Measurements from ENCODE around the gene TTC21B.

TTC21B gene

DNA sequence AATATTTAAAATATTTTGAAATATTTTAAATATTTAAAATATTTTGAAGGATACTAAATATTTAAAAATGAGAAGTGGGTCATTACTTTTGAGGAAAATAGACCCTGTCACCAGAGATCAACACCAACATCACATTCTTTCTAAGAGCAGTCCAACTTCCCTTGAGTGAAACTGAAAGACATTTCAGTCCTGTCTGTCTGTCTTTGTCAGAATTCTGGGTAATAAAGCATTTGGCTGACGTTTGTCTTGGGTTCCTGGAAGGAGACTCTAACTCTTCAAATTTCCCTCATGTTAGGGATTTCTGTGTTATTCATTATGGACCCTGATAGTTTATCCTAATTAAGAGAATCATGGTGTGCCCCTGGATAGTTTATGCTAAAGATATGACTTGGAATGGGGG lies 32.8 kb downstream of the TTC21B start:
- no peak for DNase-seq

DNA sequence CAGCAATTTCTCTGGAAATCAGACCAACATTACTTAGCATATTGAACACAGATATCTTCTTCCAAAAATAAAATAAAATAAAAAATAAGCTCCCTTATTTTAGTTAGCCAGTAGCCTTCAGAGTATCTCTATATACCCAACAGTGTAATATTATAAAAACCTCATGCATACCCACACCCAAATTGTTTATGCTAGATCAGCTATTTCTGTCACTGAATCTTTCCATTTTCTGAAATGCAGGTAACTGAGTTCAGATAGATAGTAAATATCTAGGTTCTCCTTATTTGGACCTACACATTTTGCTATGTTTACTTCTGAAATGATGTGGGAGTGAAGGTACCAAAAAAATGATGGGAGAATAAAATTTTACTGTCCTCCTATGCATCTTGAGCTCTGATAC lies 39.9 kb downstream of the TTC21B start:
- DNase-seq, result no peak

DNA sequence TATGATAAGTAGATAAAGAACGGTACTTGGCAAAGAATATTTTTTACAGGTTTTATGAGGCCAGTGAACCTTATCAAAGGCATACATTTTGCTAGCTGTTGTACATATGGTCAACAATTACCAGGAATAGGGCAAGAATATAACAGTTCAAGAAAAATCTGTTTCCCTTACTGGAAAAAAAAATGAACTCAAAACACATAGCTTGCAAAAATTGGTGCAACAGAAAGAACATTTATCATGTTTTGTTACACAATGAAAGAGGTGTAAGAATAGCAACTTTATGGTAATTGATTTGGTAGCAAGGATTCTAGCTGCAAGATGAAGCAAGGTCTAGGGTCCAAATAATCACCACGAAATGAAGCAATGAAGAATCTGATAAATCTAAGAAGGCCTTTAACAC lies 41.6 kb downstream of the TTC21B start:
- DNase-seq, result no peak

DNA sequence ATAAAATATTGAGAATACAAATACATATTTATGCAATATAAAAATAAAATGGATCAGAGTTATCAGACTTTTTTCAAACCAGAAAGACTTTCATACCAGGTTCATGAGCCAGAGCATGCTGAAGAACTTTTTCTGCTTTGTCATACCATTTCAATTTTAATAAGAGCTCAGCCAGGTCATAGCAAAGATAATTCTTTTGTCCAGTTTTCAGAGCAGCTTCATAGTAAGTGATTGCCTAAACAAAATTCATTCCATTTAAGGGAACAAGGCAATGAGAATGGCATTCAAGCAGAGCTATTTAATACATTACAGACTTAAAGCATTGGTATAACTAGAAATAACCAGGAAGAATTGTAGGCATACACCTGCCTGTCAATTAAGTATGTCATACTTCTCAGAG lies 42.3 kb downstream of the TTC21B start:
- no peak for DNase-seq

DNA sequence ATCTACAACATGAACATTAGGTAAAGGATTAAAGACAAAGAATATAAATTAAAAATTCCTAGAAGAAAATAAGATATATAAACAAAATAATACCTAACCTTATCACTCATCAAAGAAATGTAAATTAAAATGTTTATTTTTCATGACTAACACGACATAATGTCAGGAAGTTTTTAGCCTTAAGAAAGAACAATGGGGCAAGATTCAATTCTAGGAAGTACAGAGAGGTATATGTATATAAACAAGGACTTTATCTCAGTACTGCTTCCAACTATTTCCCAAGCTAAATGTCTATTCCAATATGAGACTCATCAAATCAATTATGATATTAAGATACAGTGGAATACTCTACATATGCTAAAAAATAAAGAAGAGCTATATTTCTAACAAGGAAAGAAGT lies 44.1 kb downstream of the TTC21B start:
- DNase-seq, result no peak

DNA sequence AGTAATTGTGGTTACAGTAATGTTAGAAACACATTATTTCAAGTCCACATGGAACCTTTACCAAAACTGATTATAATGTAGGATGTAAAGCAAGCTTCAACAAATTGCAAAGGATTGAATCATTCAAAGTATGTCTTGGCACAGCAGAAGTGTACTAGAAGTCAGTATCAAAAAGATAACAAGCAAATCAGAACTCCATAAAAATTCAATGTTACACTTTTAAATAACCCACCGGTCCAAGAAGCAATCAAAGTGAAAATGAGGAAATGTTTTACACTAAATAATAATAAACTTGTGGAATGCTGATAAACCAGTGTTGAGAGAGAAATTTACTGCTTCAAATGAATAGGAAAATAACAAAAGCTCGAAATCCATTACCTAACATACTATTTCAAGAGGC lies 47.7 kb downstream of the TTC21B start:
- DNase-seq, result no peak

DNA sequence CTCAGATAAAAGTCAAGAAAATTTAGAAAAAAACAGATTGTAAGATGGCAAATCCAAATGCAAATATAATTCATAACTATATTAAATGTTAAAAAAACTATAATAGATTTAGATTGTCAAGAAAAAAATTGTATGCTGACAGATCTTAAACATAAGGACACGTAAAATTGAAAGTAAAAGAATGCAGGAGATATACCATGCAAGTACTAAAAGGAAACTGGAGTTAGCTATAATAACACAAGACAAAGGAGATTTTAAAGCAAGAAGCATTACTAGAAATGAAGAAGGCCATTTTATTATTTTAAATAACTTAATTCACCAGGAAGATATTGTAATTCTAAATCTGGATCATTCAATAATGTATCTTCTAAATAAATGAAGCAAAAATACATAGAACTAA lies 48.3 kb downstream of the TTC21B start:
- no peak for DNase-seq

DNA sequence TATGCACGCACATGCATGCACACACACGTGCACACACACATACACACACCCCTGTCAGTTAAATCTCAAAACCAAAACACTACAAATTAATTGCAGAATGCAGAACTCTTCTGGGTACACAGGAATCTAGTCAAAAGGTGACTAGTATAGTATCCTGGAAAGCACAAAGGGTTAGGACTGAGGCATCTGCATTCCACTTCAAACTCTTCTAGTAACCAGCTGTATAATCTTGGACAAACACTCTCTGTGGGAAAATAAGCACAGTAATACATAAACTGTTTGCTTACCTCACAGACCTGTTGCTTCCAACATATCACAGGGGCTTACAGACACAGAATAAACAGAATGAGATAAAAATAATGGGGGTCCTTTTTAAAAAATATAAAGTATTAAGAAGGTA lies 49.1 kb downstream of the TTC21B start:
- no peak for DNase-seq

DNA sequence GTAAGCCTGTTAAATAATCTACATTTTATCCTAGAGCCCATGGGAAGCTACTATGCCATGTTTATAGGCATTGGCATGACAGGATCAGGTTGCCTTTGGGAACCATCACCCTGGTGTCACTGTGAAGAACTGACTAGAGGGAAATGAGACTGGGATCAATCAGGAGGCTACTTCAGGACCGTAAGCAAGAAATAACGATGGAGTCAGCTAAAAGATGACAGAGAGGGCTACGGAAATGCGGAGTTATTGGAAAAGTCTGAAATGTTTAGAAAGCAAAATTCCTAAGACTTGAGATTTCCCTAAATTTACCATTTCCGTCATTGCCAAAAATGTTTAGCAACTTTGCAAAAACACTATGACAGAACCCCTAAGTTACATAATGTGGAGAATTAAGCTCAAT lies 50.2 kb downstream of the TTC21B start:
- no peak for DNase-seq

DNA sequence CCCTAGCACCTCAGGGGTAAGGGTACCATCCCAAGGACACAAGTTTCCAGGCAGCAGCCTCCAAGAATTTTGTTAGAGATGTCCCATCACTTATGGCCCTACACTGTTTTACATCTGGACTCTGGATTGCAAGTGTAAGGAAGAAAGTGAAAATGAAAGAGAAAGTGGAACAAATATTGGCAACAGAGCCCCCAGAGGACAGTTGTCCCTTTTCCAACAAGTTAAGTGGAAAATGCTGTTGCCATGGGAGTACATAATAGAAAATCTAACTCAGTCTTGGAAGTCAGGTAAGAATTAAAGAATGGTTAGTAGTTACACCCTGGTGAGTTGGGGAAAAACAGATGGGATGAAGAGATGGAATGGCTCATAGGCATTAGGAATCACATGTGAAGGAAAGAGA lies 50.6 kb downstream of the TTC21B start:
- no peak for DNase-seq

DNA sequence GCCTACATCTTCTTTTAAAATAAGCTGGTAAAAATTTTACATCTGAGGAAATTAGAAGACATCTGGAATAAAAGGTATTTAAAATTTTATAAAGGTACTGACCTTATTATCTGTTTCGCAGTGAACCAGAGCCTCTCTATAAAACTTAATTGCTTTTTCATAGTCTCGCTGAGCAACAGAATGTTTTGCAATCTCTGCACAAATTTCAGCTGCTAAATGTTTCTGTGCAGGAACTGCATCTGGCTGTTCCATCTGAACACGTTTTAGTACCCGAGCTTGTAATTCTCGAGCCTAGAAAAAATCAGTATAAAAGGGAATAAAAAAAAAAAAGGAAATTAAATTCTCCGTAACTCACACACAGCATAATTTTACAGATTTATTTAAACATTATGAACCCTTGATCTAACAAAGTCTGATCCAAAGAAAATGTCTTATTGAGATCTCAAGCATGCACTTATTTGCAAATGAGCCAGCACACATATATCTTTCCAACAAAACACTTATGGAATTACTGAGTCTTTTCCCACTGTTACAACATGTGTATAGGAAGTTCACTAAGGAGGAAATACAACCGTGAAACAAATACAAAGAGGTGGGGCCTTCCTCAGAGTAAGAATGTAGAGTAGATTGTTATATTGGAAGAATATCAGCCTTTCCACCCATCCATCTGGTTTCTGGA lies 51.8 kb downstream of the TTC21B start:
- DNase-seq, result no peak

DNA sequence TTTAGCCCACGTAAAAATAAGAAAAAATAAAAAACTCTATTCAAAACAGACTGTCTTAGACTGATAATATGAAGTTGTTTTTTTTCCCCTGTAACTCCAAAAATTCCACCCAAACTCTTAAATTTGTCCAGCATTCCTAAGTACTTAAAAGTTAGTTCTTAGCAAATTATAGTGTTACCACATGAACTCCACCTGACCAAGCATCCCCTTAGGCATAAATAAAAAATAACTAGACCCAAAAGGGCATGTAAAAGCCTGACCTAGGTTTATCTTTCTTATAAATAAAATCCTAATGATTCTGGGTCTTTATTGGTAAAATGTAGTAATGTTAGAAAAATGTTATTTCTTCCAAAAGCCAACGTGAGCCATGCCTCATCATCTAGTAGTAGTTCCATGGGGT lies 54.3 kb downstream of the TTC21B start:
- DNase-seq, result no peak

DNA sequence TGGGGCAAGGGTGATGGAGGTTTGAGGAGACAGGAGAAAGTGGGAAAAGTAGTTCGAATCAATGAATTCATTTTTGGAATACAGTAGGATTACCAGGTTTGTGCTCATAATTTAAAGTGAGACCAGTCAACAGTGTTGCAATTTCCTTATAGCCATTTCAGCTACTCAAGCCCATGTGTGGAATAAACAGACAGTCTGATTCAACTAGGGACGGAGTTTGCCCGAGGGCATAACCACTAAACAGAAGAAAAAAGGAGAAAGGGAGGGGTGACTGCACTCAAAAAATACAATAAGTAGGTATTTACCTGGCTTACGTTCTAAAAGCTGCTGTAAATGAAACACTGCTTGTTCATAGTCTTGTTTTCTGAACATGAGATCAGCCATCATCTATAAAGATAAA lies 55.2 kb downstream of the TTC21B start:
- no peak for DNase-seq

DNA sequence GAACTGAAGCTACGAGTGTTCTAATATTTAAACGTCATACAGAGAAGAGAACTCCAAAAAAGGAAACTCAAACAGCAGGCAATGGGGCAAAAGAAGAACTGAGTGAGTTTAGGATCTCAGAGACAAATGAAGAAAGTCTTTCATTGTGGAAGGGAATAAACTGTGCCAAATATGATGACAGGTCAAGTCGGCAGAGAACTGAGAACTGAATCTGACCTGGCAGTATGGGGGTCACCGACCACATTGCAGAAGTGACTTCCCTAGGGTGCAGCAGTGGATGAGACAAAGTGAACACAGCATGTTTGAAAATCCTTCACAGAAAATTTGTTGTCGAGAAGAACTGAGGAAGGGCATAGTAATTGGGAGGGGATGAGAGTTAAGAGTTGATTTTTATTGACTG lies 55.9 kb downstream of the TTC21B start:
- DNase-seq, result no peak

DNA sequence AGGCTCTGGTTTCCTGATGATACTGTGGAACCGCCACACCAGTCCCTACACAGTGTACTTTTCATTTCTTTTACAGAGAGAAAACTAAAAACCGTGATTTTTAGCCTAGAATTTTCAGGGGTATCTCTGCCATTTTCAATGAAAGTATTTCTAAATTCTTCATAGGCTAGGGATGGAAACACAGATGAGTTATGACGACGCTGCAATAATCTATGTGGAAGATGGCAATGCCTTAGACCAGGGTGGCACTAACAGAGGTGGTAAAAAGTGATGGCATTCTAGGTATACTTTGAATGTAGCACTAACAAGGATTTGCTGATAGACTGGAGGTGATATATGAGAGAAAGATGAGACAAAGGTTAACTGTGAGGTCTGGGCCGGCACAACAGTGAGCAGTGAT lies 56.5 kb downstream of the TTC21B start:
- no peak for DNase-seq

DNA sequence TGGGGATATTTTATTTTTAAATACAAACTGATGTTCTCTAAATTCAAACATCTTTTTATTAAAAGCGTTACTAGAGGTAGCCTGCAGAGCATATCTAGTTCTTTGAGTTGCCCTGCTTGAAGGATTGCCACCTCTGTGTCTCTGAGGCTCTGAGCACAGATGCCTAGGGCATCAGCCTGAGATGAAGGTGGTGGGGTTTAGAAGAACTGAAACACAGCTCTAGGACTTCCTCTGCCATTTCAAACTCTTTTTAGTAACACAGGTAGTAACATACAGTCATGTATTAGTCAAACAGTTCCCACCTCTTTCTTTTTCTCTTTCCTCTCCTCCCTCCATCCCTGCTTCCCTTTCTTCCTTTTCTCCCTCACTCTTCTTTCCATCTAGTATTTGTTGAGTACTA lies 57.6 kb downstream of the TTC21B start:
- DNase-seq, result no peak

DNA sequence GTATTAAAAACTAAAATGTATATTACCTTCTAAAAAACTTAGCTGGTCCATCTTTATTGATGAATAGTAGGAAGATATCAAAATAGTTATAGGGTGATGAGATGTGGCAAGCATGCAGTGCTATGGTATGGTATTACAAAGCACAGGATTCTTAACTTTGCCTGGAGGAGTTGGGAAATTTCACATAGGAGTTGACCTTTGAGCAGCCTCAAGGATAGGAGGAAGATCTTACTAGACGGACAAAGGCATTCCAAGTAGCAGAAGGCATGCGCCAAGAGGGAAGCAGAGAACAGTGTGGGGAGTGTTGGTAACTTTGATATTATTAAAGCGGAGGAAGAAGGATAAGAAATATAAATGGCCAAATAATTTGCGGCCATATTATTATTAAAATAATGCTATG lies 60.0 kb downstream of the TTC21B start:
- no peak for DNase-seq

DNA sequence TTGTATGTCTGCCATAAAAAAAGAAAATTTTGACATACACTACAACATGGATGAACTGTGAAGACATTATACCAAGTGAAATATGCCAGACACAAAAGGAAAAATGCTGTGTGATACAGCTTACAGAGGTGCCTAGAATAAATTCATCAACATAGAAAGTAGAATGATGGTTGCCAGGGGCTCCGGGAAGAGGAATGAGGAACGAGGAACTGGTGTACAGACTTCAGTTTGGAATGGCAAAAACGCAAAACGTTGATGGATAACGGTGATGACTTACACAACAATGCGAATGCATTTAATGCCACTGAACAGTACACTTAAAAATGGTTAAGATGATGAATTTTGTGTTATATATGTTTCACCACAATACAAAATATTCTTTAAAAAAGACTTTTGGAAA lies 61.0 kb downstream of the TTC21B start:
- no peak for DNase-seq

DNA sequence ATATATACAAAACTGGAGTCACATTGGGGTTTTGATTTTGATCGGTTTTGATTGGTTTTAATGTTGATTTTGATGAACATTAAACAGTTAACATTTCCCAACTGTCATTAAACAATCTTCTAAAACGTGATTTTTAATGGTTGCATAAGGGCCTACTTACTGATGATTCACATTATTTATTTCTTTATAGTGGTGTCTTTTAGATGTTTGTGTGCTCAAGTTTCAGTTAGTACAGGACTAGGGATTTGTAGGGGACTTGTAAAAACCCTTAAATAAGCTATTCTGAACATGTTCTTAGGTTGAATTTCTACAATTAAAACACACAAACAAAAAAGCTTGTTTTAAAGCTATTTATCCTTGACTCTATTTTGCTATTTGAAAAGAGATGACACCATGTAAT lies 61.6 kb downstream of the TTC21B start:
- no peak for DNase-seq

DNA sequence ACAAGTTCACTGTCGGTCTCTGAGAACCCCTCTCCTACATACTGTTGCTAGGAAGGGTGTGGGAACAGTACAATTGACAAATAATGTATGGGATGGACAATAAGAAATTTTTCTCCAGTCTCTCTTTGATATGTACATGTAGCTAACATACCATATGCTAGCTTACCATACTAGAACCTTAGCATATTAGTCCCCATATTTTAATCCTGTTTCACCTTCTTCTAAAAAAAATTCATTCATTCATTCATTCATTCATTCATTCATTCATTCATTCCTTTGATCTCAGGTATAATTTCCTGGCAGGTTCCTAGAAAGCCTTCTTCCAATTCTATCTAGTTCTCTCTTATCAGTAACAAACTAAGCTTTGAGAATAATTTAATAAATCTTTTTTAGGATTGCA lies 62.2 kb downstream of the TTC21B start:
- no peak for DNase-seq

DNA sequence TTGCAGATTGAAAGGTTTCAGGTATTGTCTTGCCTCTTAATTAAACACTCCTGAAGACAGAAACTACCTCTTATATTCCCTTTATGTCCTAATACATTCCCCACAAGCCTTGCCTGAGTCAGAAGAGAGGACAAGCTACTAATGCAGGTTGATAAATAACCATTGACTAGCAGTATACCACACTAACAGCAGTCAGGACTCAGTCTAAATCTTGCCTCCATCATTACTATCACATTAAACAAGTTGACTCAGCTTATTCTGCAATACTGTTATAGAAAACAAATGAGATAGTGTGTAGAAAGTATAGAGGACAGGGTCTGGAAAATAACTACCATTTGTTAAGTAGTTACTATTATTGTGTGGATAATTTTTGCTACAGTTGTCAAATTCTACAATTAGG lies 63.8 kb downstream of the TTC21B start:
- no peak for DNase-seq

DNA sequence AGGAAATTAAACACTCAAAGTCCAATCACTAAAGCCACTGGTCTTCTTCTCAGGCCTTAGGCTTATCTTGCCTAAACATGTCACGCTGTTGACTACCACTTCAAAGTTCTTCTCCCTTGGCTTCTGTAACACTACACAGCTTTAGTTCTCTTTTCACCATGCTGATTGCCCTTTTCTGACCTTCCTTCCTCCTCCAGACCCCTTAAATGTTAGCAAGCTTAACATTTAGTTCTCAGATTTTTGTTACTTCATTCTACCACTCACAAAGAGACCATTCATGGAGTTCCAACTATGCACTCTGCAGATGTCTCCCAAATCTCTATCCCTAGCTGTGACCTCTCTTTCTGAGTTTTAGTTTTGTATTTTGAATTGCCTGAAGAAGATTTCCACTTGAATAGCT lies 64.4 kb downstream of the TTC21B start:
- no peak for DNase-seq

DNA sequence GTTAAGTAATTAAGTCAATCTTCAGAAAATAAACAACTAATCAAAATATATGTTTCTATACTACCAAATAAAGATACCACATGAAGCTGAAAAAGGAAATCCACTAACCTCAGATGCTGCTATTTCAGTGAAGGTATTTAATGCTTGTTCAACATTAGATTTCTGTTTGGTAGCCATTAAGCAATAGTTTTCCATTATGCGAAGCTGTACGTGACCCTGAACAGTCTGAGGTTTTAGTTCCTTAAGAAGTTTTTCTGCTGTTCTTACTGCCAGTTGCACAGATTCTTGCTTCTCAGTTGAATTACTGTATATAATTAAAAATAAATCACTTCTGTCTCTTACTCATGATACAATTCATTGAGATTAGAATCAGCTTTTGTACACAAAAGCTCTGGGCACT lies 65.4 kb downstream of the TTC21B start:
- no peak for DNase-seq

DNA sequence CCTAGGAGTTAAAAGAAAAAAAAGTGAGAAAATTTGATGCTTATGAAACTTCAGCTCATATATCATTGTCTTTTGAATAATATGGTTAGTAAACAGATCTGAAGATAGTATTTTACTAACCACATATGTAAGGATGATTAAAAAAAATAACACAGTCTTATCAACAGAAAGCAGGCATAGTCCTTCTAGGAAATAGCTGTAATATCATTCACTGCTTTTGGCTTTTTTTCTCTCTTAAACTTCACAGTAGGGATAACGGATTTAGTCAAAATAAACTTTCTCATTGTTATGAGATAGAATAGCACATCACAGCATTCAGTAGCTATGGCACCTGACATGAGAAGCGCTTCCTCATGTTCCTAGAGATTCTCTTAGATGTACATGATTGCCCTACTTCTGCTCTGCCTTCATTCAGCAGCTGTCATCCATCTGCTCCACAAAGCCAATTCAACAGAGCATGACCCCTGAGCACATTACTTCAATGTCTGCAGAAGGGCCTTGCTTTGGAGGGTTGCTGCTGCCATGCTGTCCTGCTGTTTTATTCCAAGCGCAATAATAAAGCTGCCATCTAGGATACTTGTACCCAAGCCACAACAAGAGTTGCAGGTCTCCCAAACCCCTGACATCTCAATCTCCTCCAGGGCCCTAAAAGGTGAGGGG lies 67.0 kb downstream of the TTC21B start:
- DNase-seq, result no peak
